H1 (cell line): ENCODE results near the gene ZNF282. TPM values are rescaled to one million over a fixed set of nuclear protein-coding genes. Genes with fewer than 3 reads are reported as not detected.

Source experiments
- CTCF ChIA-PET: fragments of 300-600 bp; sonication (Branson Sonifier 250); formaldehyde crosslinking; loops from one replicate; lab custom pipeline; 2021; ENCODE audit not compliant: partially characterized antibody; lab: Charles Lee
- POLR2A ChIA-PET: fragments of 300-600 bp; sonication (Branson Sonifier 250); formaldehyde crosslinking; loops from one replicate; lab custom pipeline; 2021; ENCODE audit warnings: inconsistent platforms; ENCODE audit not compliant: partially characterized antibody; lab: Charles Lee
- DNase-seq, 2 experiments: peaks; one replicate each; pipeline versions ENCODE4 v3.0.0 to v3.0.0-alpha.2; 2010 to 2022; ENCODE audit warnings: low spot score in 2 of 2, low read depth in 1 of 2, mixed read lengths in 1 of 2
- FAIRE-seq: peaks from 2 replicates; lab custom pipeline; 2011; peaks lifted over from hg19 to GRCh38; lab: Jason Lieb, UNC
- H2AFZ ChIP-seq: 2 replicates; pipeline ENCODE4 v1.8.1; 2012; ENCODE audit warnings: low read length, inconsistent platforms
- H2AK5ac ChIP-seq: 2 replicates; pipeline ENCODE4 v1.6.1; 2013; ENCODE audit warnings: low read depth, low read length
- H2BK120ac ChIP-seq: replicated peaks from 2 replicates; pipeline ENCODE3; 2013; ENCODE audit warnings: low read depth, low read length, inconsistent platforms
- H2BK12ac ChIP-seq: 2 replicates; pipeline ENCODE4 v1.6.1; 2013; ENCODE audit warnings: low read depth, low read length
- H2BK15ac ChIP-seq: 2 replicates; pipeline ENCODE4 v1.6.1; 2013; ENCODE audit warnings: low read length
- H2BK20ac ChIP-seq: 2 replicates; pipeline ENCODE4 v1.6.1; 2013; ENCODE audit warnings: low read length
- H2BK5ac ChIP-seq: 2 replicates; pipeline ENCODE4 v1.6.1; 2013; ENCODE audit warnings: low read depth, low read length
- H3K14ac ChIP-seq: 2 replicates; pipeline ENCODE4 v1.6.1; 2013; ENCODE audit warnings: inconsistent platforms; ENCODE audit not compliant: insufficient read length
- H3K18ac ChIP-seq: 2 replicates; pipeline ENCODE4 v1.6.1; 2013; ENCODE audit warnings: low read length; ENCODE audit errors: extremely low read depth
- H3K23ac ChIP-seq: 2 replicates; pipeline ENCODE4 v1.6.1; 2013; ENCODE audit warnings: inconsistent platforms; ENCODE audit not compliant: insufficient read length
- H3K23me2 ChIP-seq: 2 replicates; pipeline ENCODE4 v1.6.1; 2013; ENCODE audit warnings: low read depth, low read length
- H3K27ac ChIP-seq: 2 replicates; pipeline ENCODE4 v1.6.1; 2011; ENCODE audit warnings: low read depth, low read length, inconsistent platforms
- H3K27me3 ChIP-seq, 4 experiments: replicated peaks in 1 of 4; 1 replicate in 1 of 4; 2 replicates in 3 of 4; pipeline versions ENCODE4 v1.6.1 to v1.8.1; 2011 to 2013; ENCODE audit warnings: low read length in 3 of 4, mild to moderate bottlenecking in 3 of 4, inconsistent platforms in 2 of 4, mixed read lengths in 2 of 4, moderate library complexity in 1 of 4; ENCODE audit not compliant: control insufficient read depth in 3 of 4, insufficient read depth in 3 of 4; ENCODE audit errors: extremely low read depth in 1 of 4
- H3K36me3 ChIP-seq, 4 experiments: 2 replicates each; pipeline versions ENCODE4 v1.6.1 to v1.8.1; 2011 to 2013; ENCODE audit warnings: mild to moderate bottlenecking in 4 of 4, low read length in 3 of 4, moderate library complexity in 2 of 4, control low read depth in 1 of 4, inconsistent platforms in 1 of 4; ENCODE audit not compliant: insufficient read depth in 4 of 4, control insufficient read depth in 2 of 4
- H3K4ac ChIP-seq: replicated peaks from 2 replicates; pipeline ENCODE3; 2013; ENCODE audit warnings: low read length, low read depth, mixed read lengths, inconsistent platforms; ENCODE audit not compliant: insufficient read length
- H3K4me1 ChIP-seq, 4 experiments: replicated peaks in 1 of 4; 1 replicate in 1 of 4; 2 replicates in 3 of 4; pipeline versions ENCODE4 v1.6.1 to v1.8.1; 2011 to 2013; ENCODE audit warnings: low read length in 3 of 4, inconsistent platforms in 2 of 4, mixed read lengths in 1 of 4; ENCODE audit not compliant: insufficient read depth in 4 of 4, control insufficient read depth in 3 of 4
- H3K4me2 ChIP-seq, 2 experiments: 2 replicates each; pipeline versions ENCODE4 v1.6.1 to v1.8.1; 2011 to 2013; ENCODE audit warnings: low read depth in 2 of 2, low read length in 2 of 2, control low read depth in 1 of 2, inconsistent platforms in 1 of 2, mild to moderate bottlenecking in 1 of 2; ENCODE audit not compliant: insufficient read depth in 1 of 2
- H3K4me3 ChIP-seq, 4 experiments: fragments of 200-600, 300-600 bp in 1 of 4; sonication (generic), shearing (Covaris generic), sonication (Bioruptor Twin) in 1 of 4; 2 replicates each; pipeline versions ENCODE4 v1.5.1 to v1.8.1; 2011 to 2016; ENCODE audit warnings: low read length in 4 of 4, low read depth in 3 of 4, control low read depth in 2 of 4, inconsistent platforms in 2 of 4, mild to moderate bottlenecking in 2 of 4, mixed read lengths in 1 of 4, moderate library complexity in 1 of 4; ENCODE audit not compliant: insufficient read depth in 2 of 4; ENCODE audit errors: extremely low read depth in 1 of 4
- H3K56ac ChIP-seq: replicated peaks from 2 replicates; pipeline ENCODE3; 2013; ENCODE audit warnings: low read depth, mild to moderate bottlenecking, mixed read lengths, low read length, inconsistent platforms; ENCODE audit not compliant: insufficient read length
- H3K79me1 ChIP-seq: 2 replicates; pipeline ENCODE4 v1.6.1; 2013; ENCODE audit warnings: low read depth, low read length, control low read depth
- H3K79me2 ChIP-seq, 2 experiments: 2 replicates each; pipeline versions ENCODE4 v1.6.1 to v1.8.1; 2012 to 2013; ENCODE audit warnings: low read length in 2 of 2, mild to moderate bottlenecking in 2 of 2, inconsistent platforms in 1 of 2; ENCODE audit not compliant: insufficient read depth in 2 of 2, control insufficient read depth in 1 of 2
- H3K9ac ChIP-seq, 4 experiments: replicated peaks in 1 of 4; 1 replicate in 1 of 4; 2 replicates in 3 of 4; pipeline versions ENCODE4 v1.6.1 to v1.8.1; 2011 to 2013; ENCODE audit warnings: low read depth in 3 of 4, low read length in 3 of 4, control low read depth in 2 of 4, mild to moderate bottlenecking in 2 of 4, moderate library complexity in 2 of 4, inconsistent platforms in 1 of 4; ENCODE audit errors: extremely low read depth in 1 of 4
- H3K9me3 ChIP-seq, 2 experiments: 2 replicates each; pipeline versions ENCODE4 v1.6.1 to v1.8.1; 2012 to 2013; ENCODE audit warnings: mild to moderate bottlenecking in 2 of 2, moderate library complexity in 2 of 2, control low read depth in 1 of 2, inconsistent platforms in 1 of 2, low read depth in 1 of 2, low read length in 1 of 2, mixed read lengths in 1 of 2; ENCODE audit not compliant: insufficient read depth in 2 of 2
- H4K20me1 ChIP-seq, 2 experiments: replicated peaks in 1 of 2; 2 replicates each; pipeline versions ENCODE3 to v1.8.1; 2011 to 2013; ENCODE audit warnings: inconsistent platforms in 2 of 2, low read length in 2 of 2, mild to moderate bottlenecking in 1 of 2; ENCODE audit not compliant: insufficient read depth in 2 of 2, control insufficient read depth in 1 of 2
- H4K5ac ChIP-seq: 2 replicates; pipeline ENCODE4 v1.6.1; 2013; ENCODE audit warnings: low read length, low read depth, mixed read lengths, inconsistent platforms; ENCODE audit not compliant: insufficient read length
- H4K8ac ChIP-seq: 2 replicates; pipeline ENCODE4 v1.8.0; 2013; ENCODE audit warnings: mild to moderate bottlenecking, moderate library complexity, low read length, inconsistent platforms; ENCODE audit not compliant: insufficient read depth; ENCODE audit errors: extremely low read depth
- H4K91ac ChIP-seq: replicated peaks from 2 replicates; pipeline ENCODE3; 2013; ENCODE audit warnings: low read length, mixed read lengths, inconsistent platforms; ENCODE audit not compliant: insufficient read length
- EGR1 ChIP-seq: IDR thresholded peaks from 2 replicates; pipeline ENCODE4 v1.6.1; 2011; ENCODE audit warnings: low read depth, low read length, borderline replicate concordance
- POLR2A ChIP-seq, 2 experiments: IDR thresholded peaks; 1 replicate in 1 of 2; 2 replicates in 1 of 2; pipeline ENCODE4 v1.6.1; 2011; ENCODE audit warnings: low read depth in 2 of 2, low read length in 2 of 2, mild to moderate bottlenecking in 2 of 2; ENCODE audit errors: control extremely low read depth in 1 of 2
- POLR2AphosphoS5 ChIP-seq: IDR thresholded peaks from 2 replicates; pipeline ENCODE4 v1.6.1; 2011; ENCODE audit warnings: low read depth, low read length
- SIX5 ChIP-seq: IDR thresholded peaks from 2 replicates; pipeline ENCODE4 v1.6.1; 2011; ENCODE audit warnings: mild to moderate bottlenecking, low read depth, low read length
- WGBS, 2 experiments: shearing (Covaris generic) in 1 of 2; methylation state at CpG; one replicate each; pipeline versions ENCODE4 v1.1.6 to v1.1.7; 2013 to 2015; ENCODE audit warnings: low lambda C conversion rate in 2 of 2, mixed read lengths in 2 of 2, inconsistent platforms in 1 of 2, low coverage in 1 of 2, missing lambda C conversion rate in 1 of 2; ENCODE audit not compliant: insufficient replicate concordance in 2 of 2, insufficient coverage in 1 of 2, insufficient read length in 1 of 2; ENCODE audit errors: extremely low coverage in 1 of 2, missing lambda C conversion rate in 1 of 2; 5-methylcytosine and 5-hydroxymethylcytosine counted together
- polyA plus RNA-seq, 7 experiments: library from polyadenylated mRNA; depleted of rRNA in 3 of 7; stranded (reverse) in 5 of 7; unstranded in 2 of 7; fragments of >200 nt in 5 of 7; fragments of 200-250 nt in 2 of 7; gene quantifications; 1 replicate in 5 of 7; 2 replicates in 1 of 7; 4 replicates in 1 of 7; pipeline versions ENCODE4 v1.2.1 to v1.2.3, GENCODE V29; 2011 to 2013; ENCODE audit warnings: missing spikeins in 2 of 7, mixed read lengths in 2 of 7
- total RNA-seq: library from RNA; stranded (reverse); fragmentation: NEBNext Ultra II Directional; extraction: Animal tissue kit (Norgen Biotek cat#: 25700); gene quantifications from 2 replicates; pipeline ENCODE4 v1.2.1, GENCODE V29; 2021

ZNF282 gene
- total and polyA plus RNA-seq, 2 of the 8 experiments (the other 6 are each of a cell fraction or from before 2014, with no cell fraction given) = 16.9 to 36.3 TPM

DNA sequence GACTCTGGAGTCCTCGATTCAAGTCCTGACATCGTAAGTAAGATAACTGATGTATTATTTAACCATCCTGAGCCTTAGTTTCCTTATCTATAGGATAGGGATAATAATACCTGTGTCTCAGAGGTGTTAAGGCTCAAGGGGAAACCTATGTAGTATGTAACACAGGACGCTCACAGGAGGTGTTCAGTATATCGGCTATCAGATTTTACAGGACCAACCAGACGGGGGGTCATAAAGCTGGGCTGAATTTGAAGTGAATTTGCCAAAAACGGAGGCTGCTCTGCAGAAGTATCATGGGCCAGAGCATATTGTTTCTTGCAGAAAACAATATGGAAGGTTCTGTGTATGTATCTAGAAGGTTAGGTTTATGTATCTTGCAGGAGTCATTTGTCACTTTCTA, 11.1 kb upstream of the ZNF282 start:
- Histone ChIP-seq H3K23ac (no peak overlapping the region), H2BK5ac (no peak overlapping the region), H2AK5ac (no peak overlapping the region), H3K27me3 (no peaks in the 10 kb centered on the region), H3K4me3 (no peak overlapping the region), H2BK15ac (no peak overlapping the region), H3K27ac (no peak overlapping the region), H2BK20ac (no peak overlapping the region), H4K8ac (no peak overlapping the region), H3K4me1 (no peaks in the 10 kb centered on the region), H3K4ac (no peak overlapping the region), H2BK120ac (no peak overlapping the region), H2AFZ (no peak overlapping the region), H3K14ac (no peak overlapping the region), H4K91ac (no peak overlapping the region), H4K20me1 (peaks cover 6% of the 10 kb centered on the region in 2 experiments), H3K4me2 (no peak overlapping the region), H2BK12ac (no peak overlapping the region), H4K5ac (no peak overlapping the region), H3K9ac (no peak overlapping the region), H3K56ac (no peak overlapping the region), H3K9me3 (no peaks in the 10 kb centered on the region), H3K23me2 (no peaks in the 10 kb centered on the region), H3K79me1 (no peaks in the 10 kb centered on the region), H3K79me2 (no peaks in the 10 kb centered on the region), H3K18ac (no peak overlapping the region), H3K36me3 (peaks cover 21 to 32% (median 29%) of the 10 kb centered on the region in 4 experiments)
- DNase-seq = no peak
- CTCF ChIA-PET = interaction anchor here (0.6 to 0.7 kb wide), 2 partner anchors 10 to 44 kb away, joined by 3 to 4 read pairs; no protein-coding TSS in a partner anchor
- WGBS, 2 experiments = 88% methylated on average over 6 of the region's 6 CpGs; no CpG with 5 or more reads in 1 of the 2 experiments
- FAIRE-seq = no peak
- POLR2A ChIA-PET = interaction anchor here (0.9 to 5.9 kb wide), 6 partner anchors 11 to 37 kb away, joined by 3 to 82 read pairs (median 4); partner anchors contain the start of genes ZNF282 and ZNF398
- peak in 1 of 2 experiments; percentile 45; a peak in 1 of 3 replicates for TF ChIP-seq POLR2A (IDR thresholded peaks at IDR 0.05; ENCODE audit: control extremely low read depth in 1 of 2, low read depth in 2 of 2, low read length in 2 of 2)
- 0 out of 2 replicates have a peak, but pooled peaks have one; percentile 56 for TF ChIP-seq POLR2AphosphoS5
- no peak for TF ChIP-seq EGR1
- no peak for TF ChIP-seq SIX5
